DOHH2 (cell line): ENCODE results near the gene ECT2.
"Not testable (repeated sequence)": the region's sequence is repeated elsewhere in the genome, so short reads cannot be mapped to it uniquely, and the experiment has no call there.

Source experiments
- EZH2phosphoT487 ChIP-seq: fragments of 200-600 bp; sonication (generic); IDR thresholded peaks from 2 replicates; pipeline ENCODE4 v1.6.1; 2017; ENCODE audit warnings: borderline replicate concordance, mild to moderate bottlenecking, antibody characterized with exemption, low read length, moderate library complexity, mixed read lengths
- TF ChIP-seq, protein P1 (sequence below): fragments of 200-600 bp; sonication (generic); IDR thresholded peaks from one replicate; pipeline ENCODE4 v1.5.1; 2014; ENCODE audit warnings: antibody characterized with exemption, mild to moderate bottlenecking, low read depth, low read length; ENCODE audit not compliant: poor library complexity, severe bottlenecking

DNA sequence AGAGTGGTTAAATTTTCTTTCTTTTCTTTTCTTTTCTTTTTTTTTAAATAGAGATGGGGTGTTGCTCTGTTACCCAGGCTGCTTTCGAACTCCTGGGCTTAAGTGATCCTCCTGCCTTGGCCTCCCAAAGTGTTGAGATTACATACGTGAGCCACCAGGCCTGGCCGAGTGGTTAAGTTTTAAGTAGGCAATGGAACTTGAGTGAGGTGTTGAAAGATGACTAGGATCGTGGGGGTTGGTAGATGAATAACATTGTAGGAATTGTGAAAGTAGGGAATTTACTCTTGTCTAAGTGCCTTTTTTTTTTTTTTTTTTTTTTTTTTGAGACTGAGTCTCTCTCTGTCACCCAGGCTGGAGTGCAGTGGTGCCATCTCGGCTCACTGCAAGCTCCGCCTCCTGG, 9.9 kb downstream of the ECT2 start:
- TF ChIP-seq, protein P1, sequence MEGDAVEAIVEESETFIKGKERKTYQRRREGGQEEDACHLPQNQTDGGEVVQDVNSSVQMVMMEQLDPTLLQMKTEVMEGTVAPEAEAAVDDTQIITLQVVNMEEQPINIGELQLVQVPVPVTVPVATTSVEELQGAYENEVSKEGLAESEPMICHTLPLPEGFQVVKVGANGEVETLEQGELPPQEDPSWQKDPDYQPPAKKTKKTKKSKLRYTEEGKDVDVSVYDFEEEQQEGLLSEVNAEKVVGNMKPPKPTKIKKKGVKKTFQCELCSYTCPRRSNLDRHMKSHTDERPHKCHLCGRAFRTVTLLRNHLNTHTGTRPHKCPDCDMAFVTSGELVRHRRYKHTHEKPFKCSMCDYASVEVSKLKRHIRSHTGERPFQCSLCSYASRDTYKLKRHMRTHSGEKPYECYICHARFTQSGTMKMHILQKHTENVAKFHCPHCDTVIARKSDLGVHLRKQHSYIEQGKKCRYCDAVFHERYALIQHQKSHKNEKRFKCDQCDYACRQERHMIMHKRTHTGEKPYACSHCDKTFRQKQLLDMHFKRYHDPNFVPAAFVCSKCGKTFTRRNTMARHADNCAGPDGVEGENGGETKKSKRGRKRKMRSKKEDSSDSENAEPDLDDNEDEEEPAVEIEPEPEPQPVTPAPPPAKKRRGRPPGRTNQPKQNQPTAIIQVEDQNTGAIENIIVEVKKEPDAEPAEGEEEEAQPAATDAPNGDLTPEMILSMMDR, result not testable (repeated sequence)
- TF ChIP-seq EZH2phosphoT487, result not testable (repeated sequence)
